SU-DHL-6 (cell line): ENCODE data around the gene ADH6.

Experiments used
- H2AFZ ChIP-seq: fragments of 200-600 bp; sonication (generic); 2 replicates; pipeline ENCODE4 v1.6.1; 2014; ENCODE audit warnings: low read depth, mild to moderate bottlenecking, moderate library complexity, mixed read lengths, antibody characterized with exemption, low read length; ENCODE audit not compliant: severe bottlenecking
- H3F3A ChIP-seq: fragments of 200-600 bp; shearing (Covaris generic); 2 replicates; pipeline ENCODE4 v1.6.0; 2016; ENCODE audit warnings: antibody characterized with exemption, mild to moderate bottlenecking; ENCODE audit not compliant: insufficient read depth
- H3K27ac ChIP-seq: fragments of 200-600 bp; sonication (generic); 2 replicates; pipeline ENCODE4 v1.5.1; 2016; ENCODE audit warnings: low read depth, mild to moderate bottlenecking, low read length, moderate library complexity, mixed read lengths
- H3K27me3 ChIP-seq: fragments of 200-600 bp; sonication (generic), shearing (Covaris generic); 2 replicates; pipeline ENCODE4 v1.6.0; 2014; ENCODE audit warnings: mild to moderate bottlenecking, low read length
- H3K36me3 ChIP-seq: fragments of 200-600 bp; sonication (generic); 2 replicates; pipeline ENCODE4 v1.6.1; 2014; ENCODE audit warnings: mild to moderate bottlenecking, low read length, mixed read lengths
- H3K4me2 ChIP-seq: fragments of 300-600, 200-600 bp; shearing (Covaris generic), sonication (generic); 2 replicates; pipeline ENCODE4 v1.6.0; 2014; ENCODE audit warnings: low read length, low read depth, mild to moderate bottlenecking; ENCODE audit not compliant: poor library complexity, severe bottlenecking
- H3K4me3 ChIP-seq: fragments of 200-600 bp; sonication (generic); 2 replicates; pipeline ENCODE4 v1.5.1; 2014; ENCODE audit warnings: antibody characterized with exemption, low read length, mild to moderate bottlenecking, mixed read lengths; ENCODE audit not compliant: insufficient read depth, poor library complexity, severe bottlenecking
- H3K79me2 ChIP-seq: fragments of 200-600 bp; sonication (generic); 2 replicates; pipeline ENCODE4 v1.6.1; 2014; ENCODE audit warnings: mild to moderate bottlenecking, low read length, moderate library complexity; ENCODE audit not compliant: insufficient read depth
- H3K9ac ChIP-seq: fragments of 200-600 bp; sonication (generic); 2 replicates; pipeline ENCODE4 v1.7.0; 2014; ENCODE audit warnings: mild to moderate bottlenecking, low read length
- H3K9me2 ChIP-seq: fragments of 200-600 bp; sonication (generic); replicated peaks from 2 replicates; pipeline ENCODE4 v1.6.1; 2014; ENCODE audit warnings: low read length; ENCODE audit not compliant: insufficient read depth
- H3K9me3 ChIP-seq: fragments of 200-600 bp; sonication (generic); 2 replicates; pipeline ENCODE4 v1.6.1; 2014; ENCODE audit warnings: low read length, mixed read lengths; ENCODE audit not compliant: insufficient read depth
- H4K20me1 ChIP-seq: fragments of 200-600 bp; sonication (generic); 2 replicates; pipeline ENCODE4 v1.6.1; 2014; ENCODE audit warnings: low read depth, mild to moderate bottlenecking, antibody characterized with exemption, low read length, moderate library complexity, mixed read lengths
- CTCF ChIP-seq: fragments of 200-600 bp; sonication (generic); IDR thresholded peaks from one replicate; pipeline ENCODE4 v1.5.1; 2017; ENCODE audit warnings: antibody characterized with exemption, mild to moderate bottlenecking, low read length, moderate library complexity; ENCODE audit not compliant: insufficient read depth, poor library complexity, severe bottlenecking
- EZH2phosphoT487 ChIP-seq: fragments of 200-600 bp; sonication (generic), shearing (Covaris generic); conservative IDR thresholded peaks from 2 replicates; pipeline ENCODE4 v1.6.1; 2018; ENCODE audit warnings: mild to moderate bottlenecking, antibody characterized with exemption, low read length, moderate library complexity, mixed read lengths

Gene ADH6

DNA sequence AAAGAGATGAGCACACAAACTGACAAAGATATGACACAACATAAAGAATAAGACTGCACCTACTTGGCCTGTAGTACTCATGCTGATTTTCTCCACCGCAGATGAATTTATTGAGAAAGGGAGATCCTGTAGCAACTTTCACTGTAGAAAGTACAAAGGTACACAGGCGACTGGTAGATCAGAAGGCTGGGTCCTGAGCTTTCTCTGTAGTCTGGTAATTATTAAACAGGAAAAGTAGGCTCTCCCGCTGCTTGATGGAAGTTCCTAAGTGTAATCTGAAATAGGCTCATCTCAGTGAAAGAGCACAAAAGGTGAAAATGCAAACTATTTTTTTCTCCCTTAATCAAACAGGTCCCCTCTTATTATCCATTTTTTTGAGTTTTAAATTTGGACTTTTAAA, at the start of gene ADH6:
TSS of gene ADH6 (minus strand) at position 175 of the 400 bp plus-strand sequence. CDS start at position 81, 94 bp downstream.
- no peaks in the 10 kb centered on the region for H3F3A ChIP-seq
- no peaks in the 10 kb centered on the region for H3K27me3 ChIP-seq
- TF ChIP-seq CTCF, result no peak
- no peak for TF ChIP-seq EZH2phosphoT487
- no peak within 1 kb of the TSS for H2AFZ ChIP-seq
- no peak within 1 kb of the TSS for H3K4me2 ChIP-seq
- H3K36me3 ChIP-seq, result no peaks in the 10 kb centered on the region
- H3K27ac ChIP-seq, result no peak within 1 kb of the TSS
- no peak within 1 kb of the TSS for H3K9ac ChIP-seq
- H4K20me1 ChIP-seq, result no peaks in the 10 kb centered on the region
- no peak within 1 kb of the TSS for H3K4me3 ChIP-seq
- H3K79me2 ChIP-seq, result no peaks in the 10 kb centered on the region
- no peaks in the 10 kb centered on the region for H3K9me3 ChIP-seq
- no peaks in the 10 kb centered on the region for H3K9me2 ChIP-seq

- Histone ChIP-seq H3K27ac (no peak overlapping the region), H3F3A (no peaks in the 10 kb centered on the region), H3K79me2 (no peaks in the 10 kb centered on the region), H2AFZ (no peak overlapping the region), H3K36me3 (no peaks in the 10 kb centered on the region), H3K4me3 (no peak overlapping the region), H4K20me1 (no peaks in the 10 kb centered on the region), H3K4me2 (no peak overlapping the region), H3K9ac (no peak overlapping the region), H3K9me2 (no peaks in the 10 kb centered on the region), H3K27me3 (no peaks in the 10 kb centered on the region), H3K9me3 (no peaks in the 10 kb centered on the region)
- TF ChIP-seq CTCF, result no peak
- no peak for TF ChIP-seq EZH2phosphoT487
Measured at GRCh38 chr4:99264927-99265326, 45.9 kb upstream of the ADH6 start.

- H3K9ac ChIP-seq, result no peak overlapping the region
- H3K4me2 ChIP-seq, result no peak overlapping the region
- H3K79me2 ChIP-seq, result no peaks in the 10 kb centered on the region
- H4K20me1 ChIP-seq, result no peaks in the 10 kb centered on the region
- TF ChIP-seq EZH2phosphoT487 (no peak), CTCF (no peak)
- H3F3A ChIP-seq, result no peaks in the 10 kb centered on the region
- H3K4me3 ChIP-seq, result no peak overlapping the region
- no peaks in the 10 kb centered on the region for H3K27me3 ChIP-seq
- H3K9me3 ChIP-seq, result no peaks in the 10 kb centered on the region
- H3K9me2 ChIP-seq, result no peaks in the 10 kb centered on the region
- H3K36me3 ChIP-seq, result no peaks in the 10 kb centered on the region
- H2AFZ ChIP-seq, result no peak overlapping the region
- no peak overlapping the region for H3K27ac ChIP-seq
Measured at GRCh38 chr4:99252746-99253145, 33.7 kb upstream of the ADH6 start.

- Histone ChIP-seq H3K9me3 (no peaks in the 10 kb centered on the region), H3K9ac (no peak overlapping the region), H3K27ac (no peak overlapping the region), H3K79me2 (no peaks in the 10 kb centered on the region), H2AFZ (no peak overlapping the region), H3K9me2 (no peaks in the 10 kb centered on the region), H3K4me2 (no peak overlapping the region), H3K36me3 (no peaks in the 10 kb centered on the region), H3F3A (no peaks in the 10 kb centered on the region), H3K4me3 (no peak overlapping the region), H4K20me1 (no peaks in the 10 kb centered on the region), H3K27me3 (no peaks in the 10 kb centered on the region)
- TF ChIP-seq CTCF (no peak), EZH2phosphoT487 (no peak)
Measured at GRCh38 chr4:99248714-99249113, 29.7 kb upstream of the ADH6 start.
